ENCODE results near the gene CD14.
"Not testable (repeated sequence)": the region's sequence is repeated elsewhere in the genome, so short reads cannot be mapped to it uniquely, and the experiment has no call there.

The CD14 gene

DNA sequence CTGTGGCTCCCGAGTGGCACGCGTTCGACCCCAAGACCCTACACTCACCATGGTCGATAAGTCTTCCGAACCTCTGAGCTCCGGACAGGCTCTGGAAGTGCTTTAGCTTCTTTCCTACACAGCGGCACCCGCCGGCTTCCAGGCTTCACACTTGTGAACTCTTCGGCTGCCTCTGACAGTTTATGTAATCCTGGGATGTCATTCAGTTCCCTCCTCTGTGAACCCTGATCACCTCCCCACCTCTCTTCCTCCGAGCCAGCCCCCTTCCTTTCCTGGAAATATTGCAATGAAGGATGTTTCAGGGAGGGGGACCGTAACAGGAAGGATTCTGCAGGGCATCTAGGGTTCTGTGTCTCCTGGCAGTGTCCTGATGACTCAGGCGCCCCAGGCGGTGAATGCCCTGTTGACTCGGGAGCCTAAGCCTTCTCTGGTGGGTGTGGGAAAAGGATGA is at the start of gene CD14:
Gene CD14, minus strand, starts transcription at position 155 of the 451 bp plus-strand sequence. Its CDS starts 104 bp downstream, at position 51.
- no peak for FAIRE-seq

DNA sequence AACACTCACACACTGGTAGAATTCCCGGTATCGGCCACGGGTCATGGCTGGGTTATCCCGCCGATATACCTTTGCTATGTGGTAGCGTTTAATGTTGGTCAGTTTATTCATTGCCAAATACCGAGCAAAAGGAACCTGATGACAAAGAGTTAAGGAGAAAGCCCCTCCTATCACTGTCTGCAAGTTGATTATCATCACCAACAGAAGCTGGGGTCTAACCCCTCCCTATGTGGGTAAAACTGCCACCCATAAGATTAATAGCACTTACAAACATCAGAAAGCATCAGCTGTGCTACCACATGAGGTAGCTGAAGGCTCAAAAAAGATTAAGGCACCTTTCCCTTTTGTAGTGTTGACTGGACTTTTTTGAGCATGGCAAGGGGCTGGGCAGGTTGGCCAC is 46.0 kb upstream of the CD14 start:
- no peak for FAIRE-seq

DNA sequence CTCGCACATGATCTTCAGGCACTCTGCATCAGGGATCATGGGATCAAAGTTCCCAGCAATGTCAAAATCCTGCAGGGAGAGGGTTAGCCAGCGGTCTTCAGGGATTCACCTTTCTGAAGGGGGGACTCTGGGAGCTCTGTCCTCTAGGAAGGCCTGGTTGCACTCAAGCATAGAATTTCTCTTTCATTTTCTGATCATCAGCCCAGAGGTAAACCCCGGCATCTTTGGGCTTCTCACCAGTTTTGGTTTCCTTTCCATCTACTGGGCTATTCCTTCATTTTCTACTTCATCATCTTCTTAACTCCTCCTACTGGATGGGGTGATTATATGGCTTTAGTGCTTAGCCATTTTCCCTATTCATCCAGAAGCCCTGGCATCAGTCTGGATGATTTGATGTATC is 45.0 kb upstream of the CD14 start:
- FAIRE-seq, result no peak

DNA sequence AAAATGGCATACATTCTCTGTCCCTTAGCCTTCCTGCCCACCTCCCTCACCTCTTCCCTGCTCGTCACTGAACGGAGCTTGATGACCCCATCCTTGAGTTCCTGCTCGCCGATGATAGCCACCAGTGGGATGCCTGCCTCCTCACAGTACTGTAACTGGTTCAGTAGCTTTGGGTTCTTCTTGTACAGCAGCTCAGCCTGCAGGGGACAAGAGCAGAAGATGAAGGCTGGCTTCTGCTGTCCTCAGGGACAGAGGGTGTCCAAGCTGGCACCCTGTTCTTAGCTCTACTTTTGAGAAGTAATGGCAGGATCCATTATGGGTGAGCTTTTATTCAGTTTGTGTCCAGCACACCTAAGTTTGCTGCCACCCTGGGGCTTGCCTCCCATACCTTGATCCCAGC is 41.7 kb upstream of the CD14 start:
- FAIRE-seq, result no peak

DNA sequence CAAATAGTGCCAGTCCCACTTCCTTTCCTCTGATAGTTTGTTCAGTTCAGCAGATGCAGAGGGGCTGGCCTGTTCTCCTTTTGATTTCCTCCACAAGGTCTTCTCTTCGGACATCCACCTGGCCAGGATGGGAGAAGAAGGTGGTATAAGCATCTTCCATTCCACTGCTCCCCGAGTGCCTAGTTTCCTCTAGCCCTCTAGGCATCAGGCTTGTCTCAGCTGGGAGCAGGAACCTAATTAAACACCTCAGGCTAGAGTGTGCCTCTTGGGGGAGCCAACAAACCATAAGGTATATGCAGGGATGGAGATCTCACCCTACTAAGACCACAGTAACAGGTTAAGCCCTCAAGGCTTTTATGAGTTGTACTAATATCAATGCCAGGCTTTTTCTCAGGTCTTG is 41.2 kb upstream of the CD14 start:
- FAIRE-seq, result no peak

DNA sequence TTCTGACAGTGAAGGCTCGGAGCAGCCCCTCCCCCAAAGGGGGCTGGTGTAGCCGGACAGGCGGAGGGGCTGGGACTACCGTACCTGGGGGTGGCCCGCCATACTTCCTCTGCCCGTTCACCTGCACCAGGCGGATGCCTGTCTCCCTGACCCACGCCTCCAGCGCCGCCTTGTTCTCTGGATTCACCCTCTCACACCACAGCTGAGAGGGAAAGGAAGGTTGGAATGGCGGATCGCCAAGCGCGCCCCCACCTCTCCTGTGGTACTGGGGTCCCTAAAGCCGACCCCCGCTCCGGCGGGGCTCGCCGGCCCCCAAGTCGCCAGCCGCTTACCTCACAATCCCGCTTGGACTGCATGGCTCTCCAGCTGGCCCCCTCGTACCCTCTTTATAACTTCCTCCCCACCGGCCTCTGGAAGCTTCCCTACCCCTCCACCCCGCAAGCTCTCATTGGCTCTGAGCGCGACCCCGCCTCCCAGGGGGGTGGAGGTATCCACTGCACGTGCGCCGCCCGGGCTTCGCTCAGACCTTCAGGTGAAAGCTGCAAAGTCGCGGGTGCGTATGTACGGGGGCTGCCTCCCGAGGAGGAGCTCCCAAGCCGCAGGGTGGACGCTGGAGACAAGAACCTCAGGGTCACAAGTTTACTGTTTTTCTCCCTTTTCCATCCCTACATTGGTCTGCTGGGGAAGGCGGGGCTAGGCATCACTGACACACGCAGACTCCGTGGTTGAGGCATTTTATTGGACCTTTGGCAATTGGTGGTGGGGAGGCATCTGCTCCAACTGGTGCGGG is 40.4 kb upstream of the CD14 start, which contains the start of gene DND1:
Gene DND1, minus strand, starts transcription at position 390 of the 790 bp plus-strand sequence. Its CDS starts 34 bp downstream, at position 356.
- FAIRE-seq, result no peak

DNA sequence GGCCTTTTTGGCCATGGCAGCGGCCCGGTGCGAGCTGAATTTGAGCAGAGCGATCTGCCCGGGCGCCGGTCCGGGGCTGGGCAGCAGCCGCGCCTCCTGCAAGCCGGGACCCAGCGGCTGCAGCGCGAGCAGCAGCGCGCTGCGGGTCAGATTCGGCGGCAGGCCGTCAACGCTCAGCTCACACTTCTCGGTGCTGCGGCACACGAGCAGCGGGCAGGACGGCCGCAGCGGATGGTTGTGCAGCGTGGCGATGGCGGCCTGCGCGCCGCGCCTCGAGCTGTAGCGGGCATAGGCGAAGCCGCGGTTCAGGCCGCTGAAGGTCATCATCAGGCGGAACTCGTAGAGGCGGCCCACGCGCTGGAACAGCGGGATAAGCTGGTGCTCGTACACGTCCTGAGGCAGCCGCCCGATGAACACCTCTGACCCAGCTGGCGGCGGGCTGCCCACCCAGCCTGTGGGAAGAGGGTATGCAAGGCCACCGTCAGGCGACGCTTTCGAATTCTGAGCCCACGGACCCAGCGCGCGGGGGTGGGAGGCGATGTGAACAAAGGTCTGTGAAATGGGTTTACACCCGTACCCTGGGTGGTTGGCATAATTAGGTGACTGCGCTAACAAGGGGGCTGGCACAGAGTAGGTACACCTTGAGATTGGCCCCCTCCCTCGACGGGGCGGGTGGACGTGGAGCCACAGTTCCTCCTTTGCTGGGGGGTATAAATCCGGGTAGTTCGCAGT is 39.6 kb upstream of the CD14 start:
- no peak for FAIRE-seq

DNA sequence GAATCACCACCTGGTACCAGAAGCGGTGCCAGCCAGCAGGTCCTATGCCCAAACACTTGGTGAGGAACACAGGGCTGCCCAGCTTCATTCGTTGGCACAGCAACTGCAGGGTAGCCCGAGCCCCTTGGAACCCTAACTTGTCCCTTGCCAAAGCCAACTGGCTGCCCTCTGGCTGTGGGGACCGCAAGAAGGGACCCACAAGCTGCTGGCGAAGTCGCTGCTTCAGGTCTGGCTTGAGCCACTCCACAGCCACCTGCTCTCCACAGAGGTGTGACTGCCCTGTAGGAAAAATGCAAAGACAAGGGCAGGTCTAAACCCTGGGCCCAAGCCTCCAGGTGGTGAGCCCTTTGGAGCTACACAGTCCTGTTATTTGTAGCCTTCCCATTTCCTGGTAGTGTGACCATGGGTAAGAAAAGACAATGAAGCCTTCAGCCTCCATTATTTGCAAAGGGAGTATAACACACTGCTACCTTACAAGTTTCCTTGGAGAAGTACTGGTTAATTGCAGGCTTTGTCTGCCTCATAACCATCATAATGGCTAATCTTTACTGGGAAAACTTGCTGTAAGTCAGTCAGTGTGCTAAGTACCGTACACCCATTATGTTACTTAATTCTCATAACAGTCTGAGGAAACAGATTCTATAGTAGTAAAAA is 38.6 kb upstream of the CD14 start:
- no peak for FAIRE-seq

DNA sequence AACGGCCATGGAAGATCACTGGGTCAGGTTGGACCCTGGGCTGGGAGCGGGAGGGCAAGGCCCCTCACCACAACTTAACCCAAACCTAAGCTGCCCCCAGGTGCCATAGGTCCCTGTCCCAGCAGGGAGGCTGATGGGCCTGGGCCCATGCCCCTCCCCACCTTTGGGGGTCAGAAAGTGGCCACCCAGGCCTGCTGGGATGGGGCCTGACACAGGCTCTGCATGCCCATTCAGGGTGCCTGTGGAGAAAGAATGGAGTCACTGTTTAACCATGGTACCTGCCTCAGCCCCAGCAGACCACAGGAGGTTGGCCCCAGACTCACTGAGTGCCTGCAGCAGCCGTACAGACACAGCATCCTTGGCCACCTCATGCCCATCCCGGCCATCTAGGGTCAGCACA is 38.1 kb upstream of the CD14 start:
- FAIRE-seq, result not testable (repeated sequence)

DNA sequence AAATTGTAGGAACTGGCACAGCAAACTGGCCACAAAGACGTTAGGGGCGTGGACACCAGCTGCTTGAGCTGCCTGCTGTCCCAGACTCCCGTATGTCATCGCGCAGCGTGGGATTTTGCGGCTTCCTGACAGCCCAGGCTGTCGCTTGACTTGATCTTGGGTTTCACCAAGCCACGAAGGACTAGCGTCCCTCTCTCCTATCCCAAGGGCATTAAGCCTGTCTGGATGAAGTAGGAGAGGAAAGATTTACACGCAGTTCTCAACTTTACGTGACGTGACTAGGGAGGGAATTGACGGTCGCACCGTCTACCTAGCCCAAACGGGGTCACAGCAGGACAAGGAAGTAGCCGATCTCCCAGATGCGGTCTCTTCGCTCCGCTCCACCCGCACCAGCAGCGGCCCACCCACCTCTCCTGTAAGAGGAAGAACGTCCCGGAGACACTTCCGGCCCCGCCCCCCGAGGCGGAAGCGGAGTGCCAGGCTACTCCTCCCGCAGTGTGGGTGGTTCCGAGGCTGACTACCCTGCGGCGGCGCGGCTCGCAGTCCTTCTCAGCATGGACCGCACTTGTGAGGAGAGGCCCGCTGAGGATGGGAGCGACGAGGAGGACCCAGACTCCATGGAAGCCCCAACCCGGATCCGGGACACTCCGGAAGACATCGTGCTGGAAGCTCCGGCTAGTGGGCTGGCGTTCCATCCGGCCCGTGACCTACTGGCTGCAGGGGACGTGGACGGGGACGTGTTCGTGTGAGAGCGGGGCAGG is 31.6 kb upstream of the CD14 start, which contains the start of gene WDR55:
Gene WDR55, plus strand, starts transcription at position 546 of the 761 bp plus-strand sequence. Its CDS starts 9 bp downstream, at position 555.
- no peak for FAIRE-seq

DNA sequence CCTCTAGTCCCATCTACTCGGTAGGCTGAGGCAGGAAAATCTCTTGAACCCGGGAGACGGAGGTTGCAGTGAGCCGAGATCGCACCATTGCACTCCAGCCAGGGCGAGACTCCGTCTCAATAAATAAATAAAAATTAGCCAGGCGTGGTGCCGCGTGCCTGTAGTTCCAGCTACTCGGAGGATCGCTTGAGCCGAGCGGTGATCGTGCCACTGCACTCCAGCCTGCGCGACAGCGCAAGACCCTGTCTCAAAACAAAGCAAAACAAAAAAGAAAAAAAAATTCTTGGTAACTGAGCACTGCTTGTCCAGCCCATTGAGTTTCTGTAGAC is 31.0 kb upstream of the CD14 start:
- no peak for FAIRE-seq

DNA sequence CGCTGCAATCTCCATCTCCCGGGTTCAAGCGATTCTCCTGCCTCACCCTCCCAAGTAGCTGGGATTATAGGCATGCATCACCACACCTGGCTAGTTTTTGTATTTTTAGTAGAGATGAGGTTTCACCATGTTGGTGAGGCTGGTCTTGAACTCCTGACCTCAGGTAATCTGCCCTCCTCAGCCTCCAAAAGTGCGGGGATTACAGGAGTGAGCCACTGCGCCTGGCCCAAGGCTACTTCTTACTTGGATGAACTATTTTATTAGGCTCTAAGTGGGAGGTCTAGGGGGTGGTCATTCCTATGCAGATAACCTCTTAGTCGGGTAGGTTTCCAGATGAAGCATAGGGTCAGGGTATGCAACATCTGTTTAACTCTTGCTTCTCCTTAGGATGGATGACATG is 27.4 kb upstream of the CD14 start:
- FAIRE-seq, result not testable (repeated sequence)

DNA sequence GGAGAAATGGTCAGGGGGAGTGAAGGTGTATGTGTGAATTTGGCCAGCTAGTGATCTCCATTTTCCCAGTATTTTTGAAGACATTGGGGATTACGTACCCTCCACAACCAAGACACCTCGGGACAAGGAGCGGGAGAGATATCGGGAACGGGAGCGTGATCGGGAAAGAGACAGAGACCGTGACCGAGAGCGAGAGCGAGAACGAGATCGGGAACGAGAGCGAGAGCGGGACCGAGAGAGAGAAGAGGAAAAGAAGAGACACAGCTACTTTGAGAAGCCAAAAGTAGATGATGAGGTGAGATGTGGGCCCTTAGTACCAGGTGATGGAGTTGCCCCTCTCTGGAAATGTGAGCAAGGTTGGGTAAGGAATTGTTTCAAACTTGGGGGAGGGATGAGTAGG is 25.9 kb upstream of the CD14 start:
- FAIRE-seq, result no peak

DNA sequence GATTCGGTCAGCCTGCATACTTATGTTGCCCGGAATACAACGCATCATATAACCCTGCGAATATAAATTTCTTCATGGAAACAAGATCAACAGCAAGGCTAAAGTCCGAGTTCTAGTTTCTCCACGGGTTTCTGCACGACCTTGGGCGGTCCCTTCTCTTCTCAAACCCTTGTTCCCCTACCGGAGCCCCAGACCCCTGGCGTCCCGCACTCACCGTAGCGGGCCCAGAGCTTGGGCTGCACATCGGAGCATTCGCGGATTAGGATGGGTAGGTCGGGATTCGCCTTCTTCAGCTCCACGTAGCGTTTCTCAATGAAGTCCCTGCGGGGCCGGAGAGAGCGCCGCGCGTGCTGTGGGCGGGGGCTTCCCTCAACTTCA is 14.1 kb upstream of the CD14 start:
- no peak for FAIRE-seq

DNA sequence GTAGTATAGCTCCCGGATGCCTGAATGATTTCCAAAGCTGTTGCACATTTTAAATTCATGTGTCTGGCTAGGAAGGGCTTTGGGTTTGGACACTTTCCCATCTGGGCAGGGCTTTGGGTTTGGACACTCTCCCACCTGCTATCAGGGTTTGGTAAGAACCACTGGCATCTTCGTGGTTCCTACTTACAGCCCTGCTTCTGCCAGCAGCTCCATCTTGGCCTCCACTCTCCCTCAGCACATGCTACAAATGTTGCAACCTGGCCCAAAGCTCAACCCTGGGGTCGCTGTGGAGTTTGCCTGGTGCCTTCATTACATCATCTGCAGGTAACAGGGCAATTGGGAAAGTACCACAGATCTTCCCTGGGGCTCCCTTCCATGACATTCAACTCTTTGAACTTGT is 9.7 kb upstream of the CD14 start:
- FAIRE-seq, result no peak

DNA sequence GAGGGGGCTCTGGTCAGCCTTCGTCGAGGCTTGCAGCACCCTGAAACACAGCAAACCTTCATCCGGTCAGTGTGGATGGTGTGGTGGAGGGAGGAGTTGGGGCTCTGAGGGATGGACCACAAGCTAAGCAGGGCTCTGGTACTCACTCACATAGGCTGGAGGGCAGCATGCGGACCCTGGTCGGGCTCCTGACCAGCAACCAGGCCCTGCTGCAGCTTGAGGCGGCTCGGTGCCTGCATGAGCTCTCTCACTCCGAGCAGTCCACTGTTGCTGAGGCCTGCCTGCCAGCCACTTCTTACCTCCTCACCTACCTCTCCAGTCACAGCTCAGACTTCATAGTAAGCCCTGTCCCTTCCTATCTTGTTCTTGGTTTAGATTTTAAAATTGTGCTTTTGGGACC is 8.7 kb upstream of the CD14 start:
- FAIRE-seq, result no peak

DNA sequence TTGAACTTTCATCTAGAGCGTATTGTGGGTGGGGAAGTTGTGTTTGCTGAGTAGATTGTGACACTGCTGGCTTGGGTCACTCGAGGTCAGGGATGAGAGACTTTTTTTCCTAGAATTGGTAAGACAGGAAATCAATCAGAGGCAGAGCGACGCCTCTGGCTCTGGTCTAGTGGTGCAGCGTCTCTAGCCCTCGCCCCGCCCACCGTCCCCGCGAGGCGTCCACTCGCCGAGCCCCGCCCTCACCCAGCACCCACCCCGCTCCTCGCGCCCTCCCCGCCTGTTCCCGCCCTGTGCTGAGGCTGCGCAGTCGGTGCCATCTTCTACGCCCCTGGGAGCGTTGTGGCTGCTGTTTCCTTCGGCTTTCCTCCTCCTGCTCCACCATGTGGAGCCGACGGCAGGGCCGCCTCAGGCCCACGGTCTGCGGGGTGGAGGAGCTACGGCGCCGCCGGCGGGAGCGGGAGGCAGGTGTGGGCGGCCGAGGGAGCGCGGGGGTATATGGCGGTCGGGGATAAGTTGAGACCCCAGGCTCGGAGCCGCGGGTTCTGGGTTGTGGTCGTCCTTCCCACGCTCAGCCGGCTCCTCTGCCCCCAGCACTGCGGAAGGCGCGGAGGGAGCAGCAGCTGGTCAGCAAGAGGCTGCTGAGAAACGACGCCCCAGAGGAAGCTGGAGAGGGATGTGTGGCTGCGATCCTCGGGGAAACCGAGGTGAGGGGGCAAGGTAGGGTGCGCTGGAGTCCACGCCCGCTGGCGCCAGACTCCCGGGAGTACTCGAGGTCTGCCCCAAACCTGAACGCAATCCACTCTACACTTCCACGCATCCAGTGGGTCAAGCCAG is 6.4 kb upstream of the CD14 start, which contains the start of gene TMCO6:
Gene TMCO6, plus strand, starts transcription at position 304 of the 834 bp plus-strand sequence. Its CDS starts 77 bp downstream, at position 381.
- FAIRE-seq, result no peak

DNA sequence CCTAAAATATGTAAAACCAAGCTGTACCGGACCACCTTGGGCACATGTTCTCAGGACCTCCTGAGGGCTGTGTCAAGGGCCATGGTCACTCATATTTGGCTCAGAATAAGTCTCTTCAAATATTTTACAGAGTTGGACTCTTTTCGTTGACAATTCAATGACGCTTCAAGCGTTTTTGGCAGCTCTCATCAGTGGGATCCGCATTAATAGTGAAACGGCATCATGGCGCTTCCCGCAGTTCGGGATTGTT is 5.8 kb upstream of the CD14 start:
- not testable (repeated sequence) for FAIRE-seq

DNA sequence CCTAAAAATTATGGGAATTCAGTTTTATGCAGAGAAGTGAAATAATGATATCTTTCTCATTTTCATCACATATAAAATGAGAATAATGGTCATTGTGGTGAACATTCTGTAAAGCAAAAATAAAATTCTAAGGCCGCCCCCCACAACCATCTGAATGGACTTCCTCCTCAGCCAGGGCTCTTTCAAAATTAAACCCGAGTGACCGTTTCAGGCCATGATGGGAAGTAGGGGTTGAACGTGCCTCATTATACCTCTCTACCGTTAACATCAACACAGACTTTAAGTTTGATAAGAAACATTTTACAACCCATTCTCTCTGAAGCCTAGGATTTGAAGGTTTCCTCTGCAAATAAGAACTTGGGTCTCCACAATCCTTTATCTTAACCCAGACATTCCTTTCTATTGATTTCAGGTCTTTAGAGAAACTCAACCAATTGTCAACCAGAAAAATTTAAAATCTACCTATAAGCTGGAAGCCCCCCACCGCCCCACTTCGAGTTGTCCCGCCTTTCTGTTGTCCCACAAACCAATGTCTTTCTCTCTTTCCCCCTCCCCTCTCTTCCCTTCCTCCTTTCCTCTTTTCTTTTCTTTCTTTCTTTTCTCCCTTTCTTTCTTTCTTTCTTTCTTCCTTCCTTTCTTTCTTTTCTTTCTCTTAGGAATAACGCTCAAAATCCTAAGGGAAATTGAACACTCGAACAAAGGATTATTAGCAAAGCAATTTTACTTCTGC is 4.6 kb upstream of the CD14 start:
- no peak for FAIRE-seq

DNA sequence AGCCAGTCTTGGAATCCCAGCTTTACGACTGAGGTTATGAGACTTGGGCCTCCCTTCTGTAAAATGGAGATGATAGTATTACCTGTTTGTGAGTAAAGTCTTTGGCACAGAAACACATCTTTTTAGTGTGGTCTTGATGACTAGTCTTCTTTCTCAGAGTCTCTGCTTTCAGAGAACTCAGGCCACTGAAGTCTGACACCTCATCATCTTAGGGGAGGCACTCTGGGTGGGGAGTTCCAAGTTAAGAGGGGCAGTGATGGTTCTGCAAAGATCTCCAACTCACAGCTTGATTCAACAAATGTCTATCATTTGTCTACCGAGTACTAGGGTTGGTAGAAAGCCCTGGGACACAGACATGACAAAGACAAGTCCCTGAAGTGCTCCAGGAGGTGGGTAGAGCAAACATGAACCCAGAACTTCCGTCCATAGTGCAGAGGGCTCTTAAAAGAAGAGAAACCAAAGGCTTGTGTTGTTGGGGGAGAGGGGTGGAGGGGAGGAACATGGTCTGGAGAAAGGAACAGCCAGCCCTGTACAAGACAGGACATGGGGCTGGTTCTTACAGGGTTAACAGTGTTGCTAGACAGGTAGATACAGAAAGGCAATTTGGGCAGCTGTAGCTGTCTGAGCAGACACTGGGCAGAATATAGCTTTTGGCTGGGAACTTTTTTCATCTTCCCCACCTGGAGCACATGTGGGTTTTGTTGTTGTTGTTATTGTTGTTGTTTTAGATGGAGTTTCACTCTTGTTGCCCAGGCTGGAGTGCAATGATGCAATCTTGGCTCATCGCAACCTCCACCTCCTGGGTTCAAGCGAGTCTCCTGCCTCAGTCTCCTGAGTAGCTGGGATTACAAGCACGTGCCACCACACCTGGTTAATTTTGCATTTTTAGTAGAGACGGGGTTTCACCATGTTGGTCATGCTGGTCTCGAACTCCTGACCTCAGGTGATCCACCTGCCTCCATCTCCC is 2.6 kb upstream of the CD14 start:
- FAIRE-seq, result no peak
